Posterior vena cava (tissue), 2 donors: ENCODE results near the gene ATG4D. TPM values are rescaled to one million over a fixed set of nuclear protein-coding genes. Genes with fewer than 3 reads are reported as not detected.

Source experiments
- DNase-seq: peaks from one replicate; pipeline ENCODE4 v3.0.0-alpha.2; 2020; ENCODE audit warnings: low spot score
- intact Hi-C, 2 donors: fragments of 100-400 bp; cut with DNase I; formaldehyde crosslinking; loops; one replicate each; pipeline versions ENCODE4 v1.14.1 to v1.14.2; 2022 to 2023
- microRNA-seq, 2 donors: library from miRNA; unstranded; fragments of <30 nt; microRNA quantifications; one replicate each; pipeline ENCODE4 v1.2.0, GENCODE V29; 2020 to 2021; ENCODE audit warnings: borderline microRNAs expressed in 2 of 2
- total RNA-seq, 2 donors: library from RNA; stranded (reverse); fragmentation: NEBNext Ultra II Directional; extraction: Animal tissue kit (Norgen Biotek cat#: 25700); gene quantifications; one replicate each; pipeline ENCODE4 v1.2.1, GENCODE V29; 2021
- donor health status: DM: yes; HTN: yes; CAD: no.
- donor health status: DM: yes; HTN: yes; CAD: no.

The ATG4D gene
- total RNA-seq, 2 donors from 2014 or later, result 14.2 to 14.8 TPM

DNA sequence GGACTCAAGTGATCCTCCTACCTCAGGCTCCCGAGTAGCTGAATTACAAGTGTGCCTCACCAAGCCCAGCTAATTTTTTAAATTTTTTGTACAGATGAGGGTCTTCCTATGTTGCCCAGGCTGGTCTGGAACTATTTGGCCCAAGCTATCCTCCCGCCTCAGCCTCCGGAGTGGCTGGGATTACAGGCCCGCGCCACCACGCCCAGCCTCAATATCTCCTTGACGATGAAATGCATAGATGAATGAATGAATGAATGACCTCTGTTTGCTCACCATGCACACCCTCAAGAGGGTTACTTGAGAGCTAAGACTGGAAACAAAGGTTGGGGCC lies 58.3 kb downstream of the ATG4D start:
- DNase-seq, result no peak
- intact Hi-C loops, result no loop called here

DNA sequence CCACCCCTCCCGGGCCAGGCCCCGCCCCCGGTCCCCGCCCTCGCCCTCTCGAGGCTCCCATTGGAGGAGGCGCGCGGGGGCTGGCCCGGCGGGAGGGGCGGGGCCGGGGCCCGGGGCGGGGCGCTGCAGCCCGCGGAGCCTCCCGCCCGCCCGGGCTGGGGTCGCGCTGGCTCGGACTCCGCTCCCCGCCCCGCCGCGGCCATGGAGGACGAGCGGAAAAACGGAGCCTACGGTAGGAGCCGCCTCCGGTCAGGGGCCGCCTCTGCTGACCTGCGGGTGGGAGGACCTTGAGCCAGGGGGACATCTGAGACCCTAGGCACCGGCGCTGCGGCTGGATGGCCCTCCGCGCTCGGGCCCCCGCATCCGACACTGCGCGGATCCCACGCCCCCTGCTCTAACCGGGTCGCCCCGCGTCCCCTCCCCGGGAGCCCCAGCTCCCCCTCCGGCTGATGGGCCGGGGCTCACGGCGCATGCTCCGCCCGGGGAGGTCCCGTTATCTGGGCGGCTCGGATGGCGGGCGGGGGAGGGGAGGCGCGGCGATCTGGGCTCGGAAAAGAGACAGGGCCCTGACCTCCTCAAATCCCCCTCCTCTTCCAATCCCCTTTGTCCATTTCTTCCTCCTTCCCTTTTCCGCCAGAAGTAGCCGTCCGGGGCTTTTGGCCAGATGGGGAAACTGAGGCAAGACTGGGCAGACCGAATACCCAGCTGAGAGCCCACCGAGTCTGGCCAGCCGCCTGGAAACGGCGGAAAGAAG lies 58.8 kb downstream of the ATG4D start:
- intact Hi-C loops, result no loop called here
- DNase-seq, result peak; percentile 93

Small RNA genes within 50 kb of the gene (microRNA-seq; reads per million reads assigned to microRNA genes)
- gene MIR1238, result 0 reads per million in 2 donors

Other genes starting within 250 kb of the ATG4D start
- 1 to 10 TPM; 1.1 to 1.2 TPM for gene ZGLP1, start 234.1 kb upstream of the ATG4D start, total RNA-seq
- gene FDX2, start 227.9 kb upstream of the ATG4D start, total RNA-seq, result 10 to 100 TPM; 10.2 to 11.4 TPM
- 10 to 100 TPM; 17.5 to 19.0 TPM for gene RAVER1, start 210.4 kb upstream of the ATG4D start, total RNA-seq
- gene ICAM3, start 204.3 kb upstream of the ATG4D start, total RNA-seq, result 10 to 100 TPM in 1 of 2 donors, 1 to 10 TPM in 1; 7.9 to 10.6 TPM
- 10 to 100 TPM; 67.1 to 69.3 TPM for gene TYK2, start 163.3 kb upstream of the ATG4D start, total RNA-seq
- gene CDC37, start 140.4 kb upstream of the ATG4D start, total RNA-seq, result 100 to 1,000 TPM; 106 to 109 TPM
- gene PDE4A, start 123.4 kb upstream of the ATG4D start, total RNA-seq, result 10 to 100 TPM; 10.9 to 12.8 TPM
- gene KEAP1, start 40.5 kb upstream of the ATG4D start, total RNA-seq, result 10 to 100 TPM; 37.4 to 48.1 TPM
- not detected for gene S1PR5, start 26.5 kb upstream of the ATG4D start, total RNA-seq
- 10 to 100 TPM; 15.1 to 16.5 TPM for gene KRI1, start 22.1 kb downstream of the ATG4D start, total RNA-seq
- gene CDKN2D, start 25.1 kb downstream of the ATG4D start, total RNA-seq, result 10 to 100 TPM in 1 of 2 donors, 1 to 10 TPM in 1; 8.1 to 15.0 TPM
- not detected for gene AP1M2, start 43.4 kb downstream of the ATG4D start, total RNA-seq
- 100 to 1,000 TPM in 1 of 2 donors, 10 to 100 TPM in 1; 72.2 to 108 TPM for gene SLC44A2, start 81.6 kb downstream of the ATG4D start, total RNA-seq
- 100 to 1,000 TPM; 139 to 154 TPM for gene ILF3, start 110.4 kb downstream of the ATG4D start, total RNA-seq
- 10 to 100 TPM; 24.9 to 27.6 TPM for gene QTRT1, start 157.5 kb downstream of the ATG4D start, total RNA-seq
- gene DNM2, start 174.2 kb downstream of the ATG4D start, total RNA-seq, result 100 to 1,000 TPM in 1 of 2 donors, 10 to 100 TPM in 1; 94.9 to 107 TPM